ENCODE data around the gene FAM24B.

Gene FAM24B

GRCh38 chr10:122822973-122823690 lies 56.2 kb downstream of the FAM24B start:
- no peak for DNase-seq (ENCODE audit: low spot score)

- DNase-seq (ENCODE audit: low spot score): no peak
Measured at GRCh38 chr10:122821808-122822207, 57.6 kb downstream of the FAM24B start.

- DNase-seq (ENCODE audit: low spot score): no peak
Measured at GRCh38 chr10:122815458-122815857, 63.9 kb downstream of the FAM24B start.

- no peak for DNase-seq (ENCODE audit: low spot score)
Measured at GRCh38 chr10:122814493-122814892, 64.9 kb downstream of the FAM24B start.

GRCh38 chr10:122812751-122813150 lies 66.6 kb downstream of the FAM24B start:
- DNase-seq (ENCODE audit: low spot score): no peak

GRCh38 chr10:122802282-122802681 lies 77.1 kb downstream of the FAM24B start:
- no peak for DNase-seq (ENCODE audit: low spot score)
